CD4-positive, alpha-beta T cell treated with Interleukin-2 at 100 ng/mL for 4 hours (primary cell): ENCODE measurements around the gene TXLNA.
A peak's percentile ranks its signal among the peaks of the same experiment; 100 is the strongest.
"Not testable (repeated sequence)": the region's sequence is repeated elsewhere in the genome, so short reads cannot be mapped to it uniquely, and the experiment has no call there.

ENCODE experiments used
- DNase-seq: peaks from one replicate; pipeline ENCODE4 v3.0.0-alpha.2; 2020; ENCODE audit warnings: low spot score

Gene TXLNA

GRCh38 chr1:32179443-32180185 is at the start of gene TXLNA:
Gene TXLNA (plus strand): TSS chr1:32179675. CDS start chr1:32180346, 671 bp downstream.
- peak; percentile 89 for DNase-seq

DNA sequence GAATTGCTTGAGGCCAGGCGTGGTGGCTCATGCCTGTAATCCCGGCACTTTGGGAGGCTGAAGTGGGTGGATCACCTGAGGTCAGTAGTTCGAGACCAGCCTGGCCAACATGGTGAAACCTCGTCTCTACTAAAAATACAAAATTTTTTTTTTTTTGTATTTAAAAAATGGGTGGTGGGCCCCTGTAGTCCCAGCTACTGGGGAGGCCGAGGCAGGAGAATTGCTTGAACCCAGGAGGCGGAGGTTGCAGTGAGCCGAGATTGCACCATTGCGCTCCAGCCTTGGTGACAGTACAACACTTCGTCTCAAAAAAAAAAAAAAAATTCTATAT is 45.6 kb upstream of the TXLNA start:
- not testable (repeated sequence) for DNase-seq

GRCh38 chr1:32137111-32137510 is 42.4 kb upstream of the TXLNA start:
- DNase-seq, result no peak

DNA sequence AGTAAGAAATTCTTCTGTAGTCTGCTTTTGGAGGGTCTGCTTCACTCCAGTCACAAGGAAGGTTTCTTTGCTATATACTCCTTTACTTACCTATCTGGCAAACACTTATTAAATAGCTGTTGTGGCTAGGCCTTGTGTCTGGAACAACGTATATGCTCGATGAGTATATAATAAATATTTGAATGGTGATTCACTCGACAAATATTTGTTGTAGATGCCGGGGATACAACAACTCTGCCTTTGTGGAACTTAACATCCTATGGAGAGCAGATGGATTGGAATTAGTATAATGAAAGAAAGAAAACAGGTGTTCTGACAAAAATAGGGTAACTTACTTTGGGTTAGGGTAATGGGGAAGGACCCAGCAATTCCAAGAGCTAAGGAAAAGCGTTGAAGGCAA is 40.5 kb upstream of the TXLNA start:
- no peak for DNase-seq

DNA sequence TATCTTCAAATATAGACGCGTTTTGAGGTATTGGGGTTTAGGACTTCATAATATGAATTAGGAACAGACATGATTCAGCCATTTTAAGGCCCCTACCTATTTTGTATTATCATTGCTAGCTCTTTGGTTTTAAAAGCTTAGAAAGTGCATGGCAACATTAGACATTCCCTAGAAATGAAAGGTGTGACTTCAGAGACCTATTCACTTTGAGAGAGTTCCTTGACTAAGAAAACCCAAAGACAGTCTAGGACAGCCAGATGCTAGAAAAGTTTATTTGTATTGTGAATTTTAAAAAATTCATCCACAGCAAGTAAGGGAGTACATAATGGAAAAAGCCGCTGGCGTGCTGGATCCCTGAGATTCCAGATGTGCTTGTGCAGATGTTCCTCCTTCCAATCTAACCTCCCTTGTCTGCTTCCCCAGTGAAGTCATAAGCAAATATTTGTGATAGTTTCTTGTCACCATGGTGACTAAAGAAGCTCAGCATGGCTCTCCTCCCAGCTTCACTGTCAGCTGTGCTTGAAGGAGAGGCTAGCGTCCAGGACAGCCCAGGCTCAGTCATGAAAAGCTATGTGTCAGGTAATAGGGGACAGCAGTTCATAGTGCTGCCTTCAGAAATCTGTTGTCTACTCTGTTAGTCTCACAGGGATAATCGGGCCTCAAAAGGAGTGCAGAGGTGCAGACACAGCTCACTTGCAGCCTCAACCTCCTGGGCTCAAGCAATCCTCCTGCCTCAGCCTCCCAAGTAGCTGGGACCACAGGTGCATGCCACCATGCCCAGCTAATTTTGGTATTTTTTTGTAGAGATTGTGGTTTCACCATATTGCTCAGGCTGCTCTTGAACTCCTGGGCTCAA is 36.8 kb upstream of the TXLNA start:
- peak; percentile 10 for DNase-seq

DNA sequence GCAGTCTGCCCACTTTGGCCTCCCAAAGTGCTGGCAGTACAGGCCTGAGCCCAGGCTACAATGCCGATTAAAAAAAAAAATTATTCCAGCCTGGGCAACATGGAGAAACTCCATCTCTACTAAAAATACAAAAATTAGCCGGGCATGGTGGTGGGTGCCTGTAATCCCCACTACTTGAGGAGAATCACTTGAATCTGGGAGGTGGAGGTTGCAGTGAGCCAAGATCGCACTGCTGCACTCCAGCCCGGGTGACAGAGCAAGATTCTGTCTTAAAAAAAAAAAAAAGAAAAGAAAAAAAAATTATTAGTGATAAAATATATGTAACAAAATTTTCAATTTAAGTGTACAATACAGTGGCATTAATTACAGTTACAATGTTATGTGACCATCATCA is 36.2 kb upstream of the TXLNA start:
- not testable (repeated sequence) for DNase-seq

GRCh38 chr1:32144033-32144432 is 35.4 kb upstream of the TXLNA start:
- no peak for DNase-seq

DNA sequence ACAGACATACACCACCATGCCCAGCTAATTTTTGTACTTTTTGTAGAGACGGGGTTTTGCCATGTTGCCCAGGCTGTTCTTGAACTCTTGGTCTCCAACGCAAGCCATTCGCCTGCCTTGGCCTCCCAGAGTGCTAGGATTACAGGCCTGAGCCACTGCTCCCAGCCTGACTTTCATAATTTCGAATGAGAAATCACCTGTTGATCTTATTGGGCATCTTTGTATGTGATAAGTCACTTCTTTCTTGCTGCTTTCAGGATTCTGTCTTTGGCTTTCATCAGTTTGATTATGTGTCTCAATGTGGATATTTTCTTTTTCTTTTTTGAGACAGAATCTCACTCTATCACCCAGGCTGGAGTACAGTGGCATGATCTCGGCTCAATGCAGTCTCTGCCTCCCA is 31.7 kb upstream of the TXLNA start:
- DNase-seq, result not testable (repeated sequence)

DNA sequence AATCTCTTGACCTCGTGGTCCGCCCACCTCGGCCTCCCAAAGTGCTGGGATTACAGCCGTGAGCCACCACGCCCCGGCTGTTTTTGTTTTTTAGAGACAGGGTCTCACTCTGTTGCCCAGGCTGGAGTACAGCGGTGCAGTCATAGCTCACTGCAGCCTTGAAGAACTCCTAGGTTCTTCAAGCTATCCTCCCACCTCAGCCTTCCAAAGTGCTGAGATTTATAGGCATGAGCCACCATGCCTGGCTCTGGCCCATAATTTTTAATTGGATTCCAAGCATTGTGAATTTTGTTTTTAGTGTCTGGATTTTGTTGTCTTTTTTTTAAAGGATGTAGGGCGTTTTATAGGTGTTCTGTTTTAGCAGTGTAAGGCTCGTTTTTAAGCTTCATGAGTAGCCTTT is 28.6 kb upstream of the TXLNA start:
- DNase-seq, result no peak

DNA sequence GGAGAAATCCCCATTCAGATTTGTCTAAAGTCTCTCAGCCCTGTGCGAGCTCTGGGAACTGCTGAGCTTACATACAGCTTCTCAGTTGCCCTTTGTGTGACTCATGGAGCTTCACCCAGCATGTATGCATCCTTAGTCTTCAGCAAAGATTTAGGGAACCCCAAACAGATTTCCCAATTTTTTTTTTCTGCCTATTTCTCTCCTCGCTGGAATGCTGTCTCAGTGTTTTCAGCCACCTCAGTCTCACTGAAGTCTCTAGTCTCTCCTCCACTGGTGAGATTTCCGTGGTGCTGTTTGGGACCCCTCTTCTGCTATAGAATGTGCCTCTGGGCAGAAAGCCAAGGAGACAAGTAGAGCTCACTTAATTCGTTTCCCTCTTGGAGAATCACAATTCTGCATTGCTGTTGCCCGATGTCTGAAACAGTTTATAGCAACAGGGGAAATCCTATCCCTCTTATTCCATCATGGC is 28.1 kb upstream of the TXLNA start:
- DNase-seq, result no peak

DNA sequence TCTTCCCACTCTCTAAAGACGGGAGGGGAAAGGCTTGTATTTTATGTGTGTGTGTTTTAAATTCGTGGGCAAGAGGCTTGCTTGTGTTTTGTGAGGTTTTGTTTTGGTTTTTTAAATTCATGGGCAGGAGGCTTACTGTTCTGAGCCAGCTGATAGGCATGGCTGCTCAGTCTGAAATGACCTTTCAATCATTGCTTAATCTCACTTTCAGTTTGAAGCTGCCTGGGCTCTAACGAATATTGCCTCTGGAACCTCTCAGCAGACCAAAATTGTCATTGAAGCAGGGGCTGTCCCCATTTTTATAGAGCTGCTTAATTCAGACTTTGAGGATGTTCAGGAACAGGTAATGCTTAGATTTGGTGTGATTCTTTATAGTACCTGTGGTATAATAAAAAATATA is 20.3 kb upstream of the TXLNA start:
- no peak for DNase-seq

DNA sequence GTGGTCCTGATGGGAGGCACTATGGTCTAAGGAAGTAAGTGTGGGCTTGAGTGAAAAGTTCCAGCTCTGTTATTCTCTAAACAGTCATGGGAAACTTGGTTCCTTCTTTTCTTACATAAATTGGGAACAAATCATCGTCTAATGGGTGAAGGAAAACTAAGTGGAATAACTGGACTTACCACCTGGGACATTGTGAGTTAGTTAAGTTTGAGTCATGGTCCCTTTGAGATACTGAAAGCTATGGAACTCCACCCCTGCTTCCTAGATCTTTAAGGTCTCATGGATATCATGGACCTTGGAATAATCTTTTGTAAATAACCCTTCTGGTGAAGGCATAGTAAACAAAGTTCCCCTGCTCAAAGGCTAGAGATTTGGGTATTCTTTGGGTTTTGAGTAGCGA is 16.1 kb upstream of the TXLNA start:
- DNase-seq, result no peak

DNA sequence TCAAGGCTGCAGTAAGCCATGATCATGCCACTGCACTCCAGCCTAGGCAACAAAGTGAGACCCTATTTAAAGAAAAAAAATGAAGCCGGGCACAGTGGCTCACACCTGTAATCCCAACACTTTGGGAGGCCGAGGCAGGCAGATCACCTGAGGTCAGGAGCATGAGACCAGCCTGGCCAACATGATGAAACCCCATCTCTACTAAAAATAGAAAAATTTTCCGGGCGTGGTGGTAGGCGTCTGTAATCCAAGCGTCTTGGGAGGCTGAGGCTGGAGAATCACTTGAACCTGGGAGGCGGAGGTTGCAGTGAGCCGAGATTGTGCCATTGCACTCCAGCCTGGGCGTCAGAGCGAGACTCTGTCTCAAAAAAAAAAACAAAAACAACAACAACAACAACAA is 13.8 kb upstream of the TXLNA start:
- DNase-seq, result not testable (repeated sequence)

DNA sequence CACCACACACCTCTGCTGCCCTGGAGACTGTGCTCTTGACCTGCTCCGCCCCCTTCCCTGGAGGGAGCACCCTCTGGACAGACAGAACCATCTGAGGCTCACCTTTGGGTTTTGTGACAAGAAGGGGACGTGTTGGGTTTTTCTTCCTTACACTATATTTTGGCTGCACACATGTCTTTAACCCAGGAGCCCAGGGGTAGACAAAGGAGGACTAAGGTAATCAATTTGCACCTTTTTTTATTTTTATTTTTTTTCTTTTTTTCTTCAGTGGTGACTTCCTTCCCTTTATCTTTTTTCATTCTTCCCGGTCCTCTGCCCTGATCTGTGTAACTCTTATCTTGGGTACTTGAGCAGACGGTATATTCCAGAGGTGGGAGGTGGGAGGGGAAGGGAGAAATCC is 8.5 kb upstream of the TXLNA start:
- DNase-seq, result no peak

GRCh38 chr1:32172621-32173245 is 6.7 kb upstream of the TXLNA start:
- DNase-seq, result no peak

GRCh38 chr1:32178380-32179192 is 889 bp upstream of the TXLNA start:
- no peak for DNase-seq

- no peak for DNase-seq
These were observed 357 bp upstream of the TXLNA start for GRCh38 chr1:32179193-32179442.

DNA sequence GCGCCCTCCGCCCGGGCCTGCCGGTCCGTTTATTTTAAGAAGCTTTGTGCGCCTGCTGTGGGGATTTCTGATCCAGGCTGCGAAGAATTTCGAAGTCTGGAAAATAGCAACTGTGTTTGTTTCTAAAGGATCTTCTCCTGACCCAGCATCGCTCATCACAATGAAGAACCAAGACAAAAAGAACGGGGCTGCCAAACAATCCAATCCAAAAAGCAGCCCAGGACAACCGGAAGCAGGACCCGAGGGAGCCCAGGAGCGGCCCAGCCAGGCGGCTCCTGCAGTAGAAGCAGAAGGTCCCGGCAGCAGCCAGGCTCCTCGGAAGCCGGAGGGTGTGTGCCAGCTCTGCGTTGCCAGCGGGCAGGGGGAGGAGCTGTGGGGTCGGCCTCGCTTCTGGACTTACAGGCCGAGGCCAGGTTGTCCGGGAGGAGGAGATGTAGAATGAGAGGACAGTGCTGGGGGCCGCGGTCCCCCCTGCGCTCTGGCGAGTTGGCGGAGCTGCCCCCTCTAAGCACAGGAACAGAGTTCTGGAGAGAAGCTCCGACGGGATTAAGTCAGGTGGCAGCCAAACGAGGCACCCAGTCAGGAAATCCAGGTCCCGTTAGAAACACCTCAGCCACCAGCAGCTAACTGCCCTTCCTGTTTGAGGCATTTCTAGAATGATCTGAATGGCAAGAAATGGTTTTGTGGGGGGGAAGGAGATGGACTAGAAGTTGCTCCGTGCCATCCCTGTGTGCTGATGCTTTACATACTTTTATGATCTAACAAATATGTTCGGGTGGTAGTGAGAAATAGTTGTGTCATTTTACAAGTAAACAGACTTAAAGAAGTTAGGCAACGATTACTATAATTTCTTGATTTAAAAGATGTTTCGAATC is 948 bp downstream of the TXLNA start:
- peak; percentile 24 for DNase-seq

DNA sequence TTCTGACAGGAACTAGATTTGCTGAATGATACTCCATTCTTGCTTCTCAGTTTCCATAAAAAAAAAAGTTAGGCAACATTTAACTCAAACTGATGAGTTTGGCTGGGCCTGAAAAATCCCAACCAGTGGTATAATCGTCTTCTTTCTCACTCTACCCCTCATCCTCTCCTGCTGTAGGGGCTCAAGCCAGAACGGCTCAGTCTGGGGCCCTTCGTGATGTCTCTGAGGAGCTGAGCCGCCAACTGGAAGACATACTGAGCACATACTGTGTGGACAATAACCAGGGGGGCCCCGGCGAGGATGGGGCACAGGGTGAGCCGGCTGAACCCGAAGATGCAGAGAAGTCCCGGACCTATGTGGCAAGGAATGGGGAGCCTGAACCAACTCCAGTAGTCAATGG is 1.6 kb downstream of the TXLNA start:
- no peak for DNase-seq

GRCh38 chr1:32181563-32181962 is 2.1 kb downstream of the TXLNA start:
- no peak for DNase-seq

- no peak for DNase-seq
These were observed 2.6 kb downstream of the TXLNA start for GRCh38 chr1:32182060-32182459.
